Glutamatergic neuron (in vitro differentiated cells): ENCODE measurements around the gene PCDHA5. TPM values are rescaled to one million over a fixed set of nuclear protein-coding genes. Genes with fewer than 3 reads are reported as not detected.
"Not testable (repeated sequence)": the region's sequence is repeated elsewhere in the genome, so short reads cannot be mapped to it uniquely, and the experiment has no call there.

Experiments used
- DNase-seq: peaks from one replicate; pipeline ENCODE4 v3.0.0; 2022
- H3K27ac Mint-ChIP-seq: one replicate; pipeline ENCODE4 v1.8.0; 2020; ENCODE audit warnings: mild to moderate bottlenecking, mixed read lengths, inconsistent platforms; ENCODE audit not compliant: unreplicated experiment
- H3K27me3 Mint-ChIP-seq: one replicate; pipeline ENCODE4 v1.8.0; 2020; ENCODE audit warnings: mild to moderate bottlenecking, moderate library complexity, mixed read lengths, inconsistent platforms; ENCODE audit not compliant: unreplicated experiment
- H3K36me3 Mint-ChIP-seq: one replicate; pipeline ENCODE4 v1.8.0; 2020; ENCODE audit warnings: mild to moderate bottlenecking, mixed read lengths, inconsistent platforms; ENCODE audit not compliant: unreplicated experiment
- H3K4me1 Mint-ChIP-seq: one replicate; pipeline ENCODE4 v1.8.0; 2020; ENCODE audit warnings: mild to moderate bottlenecking, low read depth, mixed read lengths, inconsistent platforms; ENCODE audit not compliant: unreplicated experiment
- H3K4me3 Mint-ChIP-seq: one replicate; pipeline ENCODE4 v1.8.0; 2020; ENCODE audit warnings: mild to moderate bottlenecking, mixed read lengths, inconsistent platforms; ENCODE audit not compliant: unreplicated experiment
- H3K9me3 Mint-ChIP-seq: one replicate; pipeline ENCODE4 v1.8.0; 2020; ENCODE audit warnings: mild to moderate bottlenecking, moderate library complexity, mixed read lengths, inconsistent platforms; ENCODE audit not compliant: unreplicated experiment
- long read RNA-seq: library from polyadenylated mRNA; unstranded; transcript quantifications from one replicate; pipeline ENCODE4 v2.0.0, GENCODE V29; 2020; ENCODE audit not compliant: unreplicated experiment
- total RNA-seq: library from RNA; stranded (reverse); fragmentation: NEBNext Ultra II Directional; extraction: Animal tissue kit (Norgen Biotek cat#: 25700); gene quantifications from one replicate; pipeline ENCODE4 v1.2.1, GENCODE V29; 2021; ENCODE audit not compliant: unreplicated experiment
- TF ChIP-seq, protein P1 (sequence below): fragments of 200-600 bp; sonication (generic); IDR thresholded peaks from one replicate; pipeline ENCODE4 v1.5.0; 2021; ENCODE audit not compliant: partially characterized antibody, unreplicated experiment

Gene PCDHA5
- total RNA-seq: 11.8 TPM
- long read RNA-seq: 0 reads

DNA sequence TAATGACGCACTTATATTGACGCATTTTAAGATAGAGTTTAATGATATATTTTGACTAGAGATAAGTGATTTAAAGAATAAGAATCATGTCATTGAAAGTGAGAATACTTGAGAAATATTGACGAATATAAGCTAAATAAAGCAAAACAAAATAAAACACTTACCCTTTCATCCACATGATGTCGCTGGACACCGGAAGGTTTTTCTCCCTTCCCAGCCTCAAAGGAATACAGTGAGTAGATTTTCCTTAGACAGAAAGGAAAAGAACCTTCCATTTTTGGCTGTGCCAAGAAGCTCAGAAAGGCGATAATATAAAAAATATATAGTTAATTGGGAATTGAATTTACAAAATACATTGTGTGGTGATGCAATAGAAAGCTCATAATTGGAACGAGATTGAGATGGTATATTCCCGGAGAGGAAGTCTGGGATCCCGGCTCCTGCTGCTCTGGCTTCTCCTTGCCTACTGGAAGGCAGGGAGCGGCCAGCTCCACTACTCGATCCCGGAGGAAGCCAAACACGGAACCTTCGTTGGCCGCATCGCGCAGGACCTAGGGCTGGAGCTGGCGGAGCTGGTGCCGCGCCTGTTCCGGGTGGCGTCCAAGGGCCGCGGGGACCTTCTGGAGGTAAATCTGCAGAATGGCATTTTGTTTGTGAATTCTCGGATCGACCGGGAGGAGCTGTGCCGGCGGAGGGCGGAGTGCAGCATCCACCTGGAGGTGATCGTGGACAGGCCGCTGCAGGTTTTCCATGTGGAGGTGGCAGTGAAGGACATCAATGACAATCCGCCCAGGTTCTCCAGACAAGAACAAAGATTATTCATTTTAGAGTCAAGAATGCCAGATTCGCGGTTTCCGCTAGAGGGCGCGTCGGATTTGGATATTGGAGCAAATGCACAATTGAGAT is at the start of gene PCDHA5:
Gene PCDHA5 (plus strand): TSS at position 239 of the 906 bp plus-strand sequence.
- no peak for DNase-seq
- no peak within 1 kb of the TSS for H3K27ac Mint-ChIP-seq
- H3K9me3 Mint-ChIP-seq: peaks cover 9% of the 10 kb centered on the region
- TF ChIP-seq, protein P1, sequence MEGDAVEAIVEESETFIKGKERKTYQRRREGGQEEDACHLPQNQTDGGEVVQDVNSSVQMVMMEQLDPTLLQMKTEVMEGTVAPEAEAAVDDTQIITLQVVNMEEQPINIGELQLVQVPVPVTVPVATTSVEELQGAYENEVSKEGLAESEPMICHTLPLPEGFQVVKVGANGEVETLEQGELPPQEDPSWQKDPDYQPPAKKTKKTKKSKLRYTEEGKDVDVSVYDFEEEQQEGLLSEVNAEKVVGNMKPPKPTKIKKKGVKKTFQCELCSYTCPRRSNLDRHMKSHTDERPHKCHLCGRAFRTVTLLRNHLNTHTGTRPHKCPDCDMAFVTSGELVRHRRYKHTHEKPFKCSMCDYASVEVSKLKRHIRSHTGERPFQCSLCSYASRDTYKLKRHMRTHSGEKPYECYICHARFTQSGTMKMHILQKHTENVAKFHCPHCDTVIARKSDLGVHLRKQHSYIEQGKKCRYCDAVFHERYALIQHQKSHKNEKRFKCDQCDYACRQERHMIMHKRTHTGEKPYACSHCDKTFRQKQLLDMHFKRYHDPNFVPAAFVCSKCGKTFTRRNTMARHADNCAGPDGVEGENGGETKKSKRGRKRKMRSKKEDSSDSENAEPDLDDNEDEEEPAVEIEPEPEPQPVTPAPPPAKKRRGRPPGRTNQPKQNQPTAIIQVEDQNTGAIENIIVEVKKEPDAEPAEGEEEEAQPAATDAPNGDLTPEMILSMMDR: no peak
- no peaks in the 10 kb centered on the region for H3K27me3 Mint-ChIP-seq
- H3K4me1 Mint-ChIP-seq: no peaks in the 10 kb centered on the region
- H3K36me3 Mint-ChIP-seq: peaks cover 31% of the 10 kb centered on the region
- no peak within 1 kb of the TSS for H3K4me3 Mint-ChIP-seq

DNA sequence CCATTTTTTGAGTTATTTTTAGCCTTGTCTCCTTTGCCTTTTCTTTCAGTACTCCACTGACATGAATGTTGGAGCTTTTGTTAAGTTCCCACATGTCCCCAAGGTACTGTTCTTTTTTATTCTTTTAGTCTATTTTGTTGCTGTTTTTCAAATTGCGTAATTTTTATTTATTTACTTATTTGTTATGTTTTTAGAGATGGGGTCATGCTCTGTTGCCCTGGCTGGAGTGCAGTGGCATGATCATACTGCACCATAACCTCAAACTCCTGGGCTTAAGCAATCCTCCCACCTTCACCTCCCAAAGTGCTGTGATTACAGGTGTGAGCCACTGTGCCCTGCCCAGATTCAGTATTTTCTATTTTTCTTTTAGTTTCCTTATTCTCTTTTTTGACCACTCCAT is 40.9 kb upstream of the PCDHA5 start:
- Mint-ChIP-seq H3K9me3 (peaks cover 12% of the 10 kb centered on the region), H3K27me3 (peaks cover 2% of the 10 kb centered on the region), H3K36me3 (peaks cover 48% of the 10 kb centered on the region)

DNA sequence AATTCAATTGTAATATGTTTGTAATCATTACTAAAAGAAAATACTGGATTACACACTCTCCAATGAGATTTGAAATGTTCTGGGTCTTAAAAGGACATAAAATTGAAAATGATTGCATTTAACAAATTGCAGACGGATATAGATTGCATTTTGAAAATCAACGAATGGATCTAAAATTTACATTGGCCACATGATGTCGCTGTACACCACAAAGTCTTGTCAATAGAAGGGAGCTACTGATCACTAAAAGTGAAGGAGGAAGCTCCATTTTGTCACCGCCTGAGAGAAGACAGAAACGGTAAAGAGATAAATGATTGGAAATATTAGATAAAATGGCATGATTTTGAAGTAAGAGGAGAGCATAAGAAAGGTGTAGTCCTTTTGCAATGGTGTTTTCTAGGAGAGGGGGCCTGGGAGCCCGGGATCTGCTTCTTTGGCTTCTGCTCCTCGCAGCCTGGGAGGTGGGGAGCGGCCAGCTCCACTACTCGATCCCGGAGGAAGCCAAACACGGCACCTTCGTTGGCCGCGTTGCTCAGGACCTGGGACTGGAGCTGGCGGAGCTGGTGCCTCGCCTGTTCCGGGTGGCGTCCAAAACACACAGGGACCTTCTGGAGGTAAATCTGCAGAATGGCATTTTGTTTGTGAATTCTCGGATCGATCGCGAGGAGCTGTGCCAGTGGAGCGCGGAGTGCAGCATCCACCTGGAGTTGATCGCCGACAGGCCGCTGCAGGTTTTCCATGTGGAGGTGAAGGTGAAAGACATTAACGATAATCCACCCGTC is 35.3 kb upstream of the PCDHA5 start, which contains the start of gene PCDHA1:
Gene PCDHA1 (plus strand): TSS at position 236 of the 782 bp plus-strand sequence.
- no peak within 1 kb of the TSS for H3K4me3 Mint-ChIP-seq
- no peak within 1 kb of the TSS for H3K27ac Mint-ChIP-seq
- peaks cover 5% of the 10 kb centered on the region for H3K27me3 Mint-ChIP-seq
- DNase-seq: no peak
- H3K4me1 Mint-ChIP-seq: no peaks in the 10 kb centered on the region
- peaks cover 38% of the 10 kb centered on the region for H3K36me3 Mint-ChIP-seq
- TF ChIP-seq, protein P1: peak; percentile 4
- H3K9me3 Mint-ChIP-seq: peaks cover 20% of the 10 kb centered on the region

More for the DNA sequence above, 40.9 kb upstream of the PCDHA5 start:
- TF ChIP-seq, protein P1: no peak
- Mint-ChIP-seq H3K27ac (no peak overlapping the region), H3K4me3 (no peak overlapping the region), H3K4me1 (no peaks in the 10 kb centered on the region)
- no peak for DNase-seq

DNA sequence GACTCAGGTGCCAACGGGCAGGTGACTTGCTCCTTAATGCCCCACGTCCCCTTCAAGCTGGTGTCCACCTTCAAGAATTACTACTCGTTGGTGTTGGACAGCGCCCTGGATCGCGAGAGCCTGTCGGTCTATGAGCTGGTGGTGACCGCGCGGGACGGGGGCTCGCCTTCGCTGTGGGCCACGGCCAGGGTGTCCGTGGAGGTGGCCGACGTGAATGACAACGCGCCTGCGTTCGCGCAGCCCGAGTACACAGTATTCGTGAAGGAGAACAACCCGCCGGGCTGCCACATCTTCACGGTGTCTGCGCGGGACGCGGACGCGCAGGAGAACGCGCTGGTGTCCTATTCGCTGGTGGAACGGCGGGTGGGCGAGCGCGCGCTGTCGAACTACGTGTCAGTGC is 34.0 kb upstream of the PCDHA5 start:
- not testable (repeated sequence) for H3K4me1 Mint-ChIP-seq, H3K4me3 Mint-ChIP-seq, H3K27ac Mint-ChIP-seq, DNase-seq, H3K27me3 Mint-ChIP-seq
- Mint-ChIP-seq H3K9me3 (peaks cover 13% of the 10 kb centered on the region), H3K36me3 (peaks cover 30% of the 10 kb centered on the region)

DNA sequence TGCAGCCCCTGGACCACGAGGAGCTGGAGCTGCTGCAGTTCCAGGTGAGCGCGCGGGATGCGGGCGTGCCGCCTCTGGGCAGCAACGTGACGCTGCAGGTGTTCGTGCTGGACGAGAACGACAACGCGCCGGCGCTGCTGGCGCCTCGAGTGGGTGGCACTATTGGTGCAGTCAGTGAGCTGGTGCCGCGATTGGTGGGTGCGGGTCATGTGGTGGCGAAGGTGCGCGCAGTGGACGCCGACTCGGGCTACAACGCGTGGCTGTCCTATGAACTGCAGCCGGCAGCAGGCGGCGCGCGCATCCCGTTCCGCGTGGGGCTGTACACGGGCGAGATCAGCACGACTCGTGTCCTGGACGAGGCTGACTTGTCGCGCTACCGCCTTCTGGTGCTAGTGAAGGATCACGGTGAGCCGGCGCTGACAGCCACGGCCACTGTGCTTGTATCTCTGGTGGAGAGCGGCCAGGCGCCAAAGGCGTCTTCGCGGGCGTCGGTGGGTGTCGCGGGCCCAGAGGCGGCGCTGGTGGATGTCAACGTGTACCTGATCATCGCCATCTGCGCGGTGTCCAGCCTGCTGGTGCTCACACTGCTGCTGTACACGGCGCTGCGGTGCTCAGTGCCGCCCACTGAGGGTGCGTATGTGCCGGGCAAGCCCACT is 33.4 kb upstream of the PCDHA5 start:
- not testable (repeated sequence) for DNase-seq, H3K27ac Mint-ChIP-seq, H3K4me3 Mint-ChIP-seq, H3K27me3 Mint-ChIP-seq, H3K4me1 Mint-ChIP-seq
- Mint-ChIP-seq H3K9me3 (peaks cover 13% of the 10 kb centered on the region), H3K36me3 (peaks cover 28% of the 10 kb centered on the region)
